Measurements from ENCODE around the gene RRP8. TPM values are rescaled to one million over a fixed set of nuclear protein-coding genes. Genes with fewer than 3 reads are reported as not detected.

The RRP8 gene
- total and polyA plus RNA-seq, 10 of the 15 experiments (the other 5 are each of a cell fraction or from before 2014, with no cell fraction given), result 4.7 to 51.2 (median 23.9) TPM

GRCh38 chr11:6563667-6564066 is 39.7 kb downstream of the RRP8 start:
- in situ Hi-C loops (cut with MboI), result no loop called here
- RAD21 ChIA-PET (ENCODE audit: unreplicated experiment), result no interaction called here
- no peak for FAIRE-seq

GRCh38 chr11:6563121-6563619 is 40.2 kb downstream of the RRP8 start:
- WGBS (ENCODE audit: insufficient coverage, insufficient replicate concordance, low lambda C conversion rate, missing lambda C conversion rate), result 97% methylated on average over 4 of the region's 4 CpGs
- TF ChIP-seq EGR1 (IDR thresholded peaks at IDR 0.05; ENCODE audit: borderline replicate concordance in 1 of 2, low read depth in 2 of 2, low read length in 2 of 2) (no peak), DPF2 (IDR thresholded peaks at IDR 0.05) (no peak), BMI1 (IDR thresholded peaks at IDR 0.05; ENCODE audit: borderline replicate concordance) (no peak), CBFB (IDR thresholded peaks at IDR 0.05; ENCODE audit: low read depth) (no peak), ZNF274 (IDR thresholded peaks at IDR 0.05; ENCODE audit: insufficient read depth, insufficient read length) (no peak), CEBPB (IDR thresholded peaks at IDR 0.05; ENCODE audit: borderline replicate concordance in 1 of 2, low read depth in 2 of 2, low read length in 2 of 2) (no peak), PRDM15 (CRISPR knock-in tag; IDR thresholded peaks at IDR 0.05) (no peak), YY1 (IDR thresholded peaks at IDR 0.05; ENCODE audit: low read depth, low read length) (no peak)

More at GRCh38 chr11:6563667-6564066, 39.7 kb downstream of the RRP8 start:
- Histone ChIP-seq H3K79me2 (ENCODE audit: control insufficient read depth, insufficient read depth, low read length) (no peaks in the 10 kb centered on the region), H3K27ac (ENCODE audit: control insufficient read depth, insufficient read depth) (no peak overlapping the region), H3K9ac (ENCODE audit: control insufficient read depth, insufficient read depth, low read length) (no peak overlapping the region), H2AFZ (ENCODE audit: control insufficient read depth, low read depth, low read length) (no peak overlapping the region), H4K20me1 (ENCODE audit: control insufficient read depth, insufficient read depth) (no peaks in the 10 kb centered on the region), H3K4me2 (ENCODE audit: control insufficient read depth, insufficient read depth) (no peak overlapping the region), H3K36me3 (ENCODE audit: control insufficient read depth in 2 of 2, insufficient read depth in 2 of 2, low read length in 1 of 2) (no peaks in the 10 kb centered on the region), H3K4me1 (ENCODE audit: control insufficient read depth, insufficient read depth, low read length) (no peaks in the 10 kb centered on the region), H3K4me3 (no peak overlapping the region), H3K9me3 (replicated peaks; ENCODE audit: control insufficient read depth, insufficient read depth, low read length) (no peaks in the 10 kb centered on the region), H3K27me3 (replicated peaks in 1 of 2; ENCODE audit: control insufficient read depth in 2 of 2, insufficient read depth in 2 of 2, low read length in 1 of 2) (no peaks in the 10 kb centered on the region)
- CTCF ChIA-PET, result no interaction called here
- ATAC-seq (no peak), DNase-seq (ENCODE audit: low read depth, low spot score) (no peak)
- intact Hi-C loops (cut with micrococcal nuclease; ENCODE audit: unreplicated experiment), result no loop called here
- POLR2A ChIA-PET, result no interaction called here
- 86% methylated on average over 10 of the region's 10 CpGs for WGBS (ENCODE audit: insufficient coverage, insufficient replicate concordance, low lambda C conversion rate, missing lambda C conversion rate)
- no TSS peak for BruUV-seq (replicated peaks)
- SMC1A ChIA-PET (ENCODE audit: uncharacterized antibody, unreplicated experiment), result no interaction called here
- no peak for TF ChIP-seq HCFC1 (IDR thresholded peaks at IDR 0.05; ENCODE audit: low read length)
- TF ChIP-seq STAT1 (conservative IDR thresholded peaks at IDR 0.05), result no peak
- TF ChIP-seq RCOR1 (conservative IDR thresholded peaks at IDR 0.05; ENCODE audit: low read depth, low read length), result no peak
- no peak for TF ChIP-seq PAX8 (IDR thresholded peaks at IDR 0.05)
- no peak for TF ChIP-seq MAX (IDR thresholded peaks at IDR 0.05; ENCODE audit: low read depth, low read length)
- TF ChIP-seq USF1 (IDR thresholded peaks at IDR 0.05; ENCODE audit: borderline replicate concordance, extremely low read length, insufficient read depth, low read depth, low read length), result no peak
- TF ChIP-seq GABPA (IDR thresholded peaks at IDR 0.05; ENCODE audit: low read depth), result no peak
- no peak for TF ChIP-seq KDM1A (IDR thresholded peaks at IDR 0.05; ENCODE audit: borderline replicate concordance)
- TF ChIP-seq TAF1 (IDR thresholded peaks at IDR 0.05; ENCODE audit: borderline replicate concordance, low read depth, low read length), result no peak
- TF ChIP-seq ZNF622 (IDR thresholded peaks at IDR 0.05), result no peak
- TF ChIP-seq PAX5 (IDR thresholded peaks at IDR 0.05; ENCODE audit: borderline replicate concordance, low read depth, low read length), result no peak

More at GRCh38 chr11:6563121-6563619, 40.2 kb downstream of the RRP8 start:
- ATAC-seq (no peak), FAIRE-seq (no peak), DNase-seq (ENCODE audit: low read depth, low spot score) (no peak)
- H4K20me1 ChIP-seq (ENCODE audit: control insufficient read depth, insufficient read depth), result no peaks in the 10 kb centered on the region
- SMC1A ChIA-PET (ENCODE audit: uncharacterized antibody, unreplicated experiment), result no interaction called here
- no peaks in the 10 kb centered on the region for H3K36me3 ChIP-seq (ENCODE audit: control insufficient read depth in 2 of 2, insufficient read depth in 2 of 2, low read length in 1 of 2)
- RAD21 ChIA-PET (ENCODE audit: unreplicated experiment), result no interaction called here
- in situ Hi-C loops (cut with MboI) (no loop called here), intact Hi-C loops (cut with micrococcal nuclease; ENCODE audit: unreplicated experiment) (no loop called here)
- H3K27me3 ChIP-seq (replicated peaks in 1 of 2; ENCODE audit: control insufficient read depth in 2 of 2, insufficient read depth in 2 of 2, low read length in 1 of 2), result no peaks in the 10 kb centered on the region
- H3K79me2 ChIP-seq (ENCODE audit: control insufficient read depth, insufficient read depth, low read length), result no peaks in the 10 kb centered on the region
- no peaks in the 10 kb centered on the region for H3K9me3 ChIP-seq (replicated peaks; ENCODE audit: control insufficient read depth, insufficient read depth, low read length)
- H3K9ac ChIP-seq (ENCODE audit: control insufficient read depth, insufficient read depth, low read length), result no peak overlapping the region
- H2AFZ ChIP-seq (ENCODE audit: control insufficient read depth, low read depth, low read length), result no peak overlapping the region
- CTCF ChIA-PET, result no interaction called here
- POLR2A ChIA-PET, result no interaction called here
- no peak overlapping the region for H3K4me3 ChIP-seq
- no peak overlapping the region for H3K27ac ChIP-seq (ENCODE audit: control insufficient read depth, insufficient read depth)
- no TSS peak for BruUV-seq (replicated peaks)
- no peak overlapping the region for H3K4me2 ChIP-seq (ENCODE audit: control insufficient read depth, insufficient read depth)
- no peaks in the 10 kb centered on the region for H3K4me1 ChIP-seq (ENCODE audit: control insufficient read depth, insufficient read depth, low read length)

Measured in GM12878 (cell line).